KMS-11 (cell line): Measurements from ENCODE around the gene AACS.
"Not testable (repeated sequence)": the region's sequence is repeated elsewhere in the genome, so short reads cannot be mapped to it uniquely, and the experiment has no call there.

Experiments
- H2AFZ ChIP-seq: fragments of 200-600 bp; sonication (generic); 2 replicates; pipeline ENCODE4 v1.6.1; 2016; ENCODE audit warnings: antibody characterized with exemption, mixed run types, low read depth
- H3K27ac ChIP-seq: fragments of 200-600 bp; sonication (generic); 2 replicates; pipeline ENCODE4 v1.6.1; 2016; ENCODE audit warnings: mild to moderate bottlenecking, mixed run types
- H3K27me3 ChIP-seq: fragments of 200-600 bp; sonication (generic); 2 replicates; pipeline ENCODE4 v1.6.1; 2017; ENCODE audit warnings: mild to moderate bottlenecking, low read depth, mixed run types, moderate library complexity; ENCODE audit not compliant: insufficient read depth
- H3K36me3 ChIP-seq: fragments of 200-600 bp; sonication (generic); 2 replicates; pipeline ENCODE4 v1.6.1; 2017; ENCODE audit warnings: mild to moderate bottlenecking, mixed run types; ENCODE audit not compliant: insufficient read depth
- H3K4me1 ChIP-seq: fragments of 200-600 bp; sonication (generic); 2 replicates; pipeline ENCODE4 v1.6.1; 2016; ENCODE audit warnings: mild to moderate bottlenecking, low read depth, mixed run types; ENCODE audit not compliant: poor library complexity, severe bottlenecking
- H3K4me2 ChIP-seq: fragments of 200-600 bp; sonication (generic); 2 replicates; pipeline ENCODE4 v1.7.0; 2016; ENCODE audit warnings: mild to moderate bottlenecking, mixed run types
- H3K4me3 ChIP-seq: fragments of 200-600 bp; sonication (generic); IDR thresholded peaks from 2 replicates; pipeline ENCODE4 v1.6.1; 2017; ENCODE audit warnings: low read depth, low read length, mixed read lengths; ENCODE audit not compliant: insufficient read depth
- H3K79me2 ChIP-seq: fragments of 200-600 bp; sonication (generic); 2 replicates; pipeline ENCODE4 v1.6.1; 2016; ENCODE audit warnings: low read depth, mixed run types; ENCODE audit not compliant: insufficient read depth
- H3K9ac ChIP-seq: fragments of 200-600 bp; sonication (generic); 2 replicates; pipeline ENCODE4 v1.6.1; 2016; ENCODE audit warnings: mild to moderate bottlenecking, mixed run types
- H4K20me1 ChIP-seq: fragments of 200-600 bp; sonication (generic); 2 replicates; pipeline ENCODE4 v1.6.1; 2016; ENCODE audit warnings: mild to moderate bottlenecking, mixed run types; ENCODE audit not compliant: insufficient read depth
- TF ChIP-seq, protein P1 (sequence below): fragments of 200-600 bp; sonication (generic); conservative IDR thresholded peaks from 2 replicates; pipeline ENCODE4 v1.6.1; 2017; ENCODE audit warnings: low read depth, mild to moderate bottlenecking, antibody characterized with exemption, low read length, moderate library complexity, mixed read lengths

AACS gene

DNA sequence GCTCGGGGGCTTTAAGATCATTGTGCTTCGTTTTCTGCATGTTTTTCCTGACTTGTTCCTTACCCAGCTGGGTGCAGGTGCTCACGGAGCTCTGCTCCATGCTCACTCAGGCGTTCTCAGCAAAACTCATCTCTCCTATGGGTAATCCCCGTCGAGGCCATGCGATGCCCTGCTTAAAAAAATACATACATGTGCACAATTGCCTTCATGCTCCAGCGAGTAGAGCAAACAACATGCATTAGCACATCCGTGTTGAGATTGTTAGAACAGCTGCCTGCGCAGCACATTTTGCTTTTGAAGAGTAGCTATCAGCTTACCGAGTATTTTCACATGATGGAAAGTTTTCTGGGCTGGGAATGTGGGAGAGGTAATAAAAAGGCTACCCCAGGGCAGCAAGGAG lies 16.2 kb downstream of the AACS start:
- Histone ChIP-seq H3K4me1 (no peaks in the 10 kb centered on the region), H2AFZ (no peak overlapping the region), H3K36me3 (no peaks in the 10 kb centered on the region), H3K27me3 (no peaks in the 10 kb centered on the region), H4K20me1 (no peaks in the 10 kb centered on the region), H3K4me3 (no peak overlapping the region), H3K4me2 (no peak overlapping the region), H3K79me2 (no peaks in the 10 kb centered on the region), H3K9ac (no peak overlapping the region), H3K27ac (no peak overlapping the region)
- TF ChIP-seq, protein P1, sequence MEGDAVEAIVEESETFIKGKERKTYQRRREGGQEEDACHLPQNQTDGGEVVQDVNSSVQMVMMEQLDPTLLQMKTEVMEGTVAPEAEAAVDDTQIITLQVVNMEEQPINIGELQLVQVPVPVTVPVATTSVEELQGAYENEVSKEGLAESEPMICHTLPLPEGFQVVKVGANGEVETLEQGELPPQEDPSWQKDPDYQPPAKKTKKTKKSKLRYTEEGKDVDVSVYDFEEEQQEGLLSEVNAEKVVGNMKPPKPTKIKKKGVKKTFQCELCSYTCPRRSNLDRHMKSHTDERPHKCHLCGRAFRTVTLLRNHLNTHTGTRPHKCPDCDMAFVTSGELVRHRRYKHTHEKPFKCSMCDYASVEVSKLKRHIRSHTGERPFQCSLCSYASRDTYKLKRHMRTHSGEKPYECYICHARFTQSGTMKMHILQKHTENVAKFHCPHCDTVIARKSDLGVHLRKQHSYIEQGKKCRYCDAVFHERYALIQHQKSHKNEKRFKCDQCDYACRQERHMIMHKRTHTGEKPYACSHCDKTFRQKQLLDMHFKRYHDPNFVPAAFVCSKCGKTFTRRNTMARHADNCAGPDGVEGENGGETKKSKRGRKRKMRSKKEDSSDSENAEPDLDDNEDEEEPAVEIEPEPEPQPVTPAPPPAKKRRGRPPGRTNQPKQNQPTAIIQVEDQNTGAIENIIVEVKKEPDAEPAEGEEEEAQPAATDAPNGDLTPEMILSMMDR: no peak

DNA sequence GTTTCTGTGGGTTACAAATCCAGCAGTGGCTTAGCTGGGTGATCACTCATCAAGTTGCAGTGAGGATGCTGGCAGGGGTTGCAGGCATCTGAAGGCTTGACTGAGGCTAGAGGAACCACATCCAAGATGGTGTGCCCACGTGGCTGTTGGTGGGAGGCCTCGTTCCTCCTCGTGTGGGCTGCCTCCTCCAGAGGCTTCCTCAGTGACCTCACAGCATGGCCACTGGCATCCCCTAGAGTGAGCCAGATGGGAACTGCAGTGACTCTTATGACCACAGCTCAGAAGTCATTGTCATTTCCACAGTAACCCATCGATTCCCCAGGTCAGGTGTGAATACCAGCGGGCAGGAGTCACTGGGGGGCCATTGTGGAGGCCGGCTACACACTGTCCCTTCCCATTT lies 17.8 kb downstream of the AACS start:
- no peaks in the 10 kb centered on the region for H3K27me3 ChIP-seq
- H3K4me3 ChIP-seq: no peak overlapping the region
- H3K27ac ChIP-seq: no peak overlapping the region
- no peak overlapping the region for H3K4me2 ChIP-seq
- H3K4me1 ChIP-seq: no peaks in the 10 kb centered on the region
- no peaks in the 10 kb centered on the region for H3K36me3 ChIP-seq
- H3K9ac ChIP-seq: no peak overlapping the region
- TF ChIP-seq, protein P1: no peak
- no peaks in the 10 kb centered on the region for H4K20me1 ChIP-seq
- no peaks in the 10 kb centered on the region for H3K79me2 ChIP-seq
- no peak overlapping the region for H2AFZ ChIP-seq

DNA sequence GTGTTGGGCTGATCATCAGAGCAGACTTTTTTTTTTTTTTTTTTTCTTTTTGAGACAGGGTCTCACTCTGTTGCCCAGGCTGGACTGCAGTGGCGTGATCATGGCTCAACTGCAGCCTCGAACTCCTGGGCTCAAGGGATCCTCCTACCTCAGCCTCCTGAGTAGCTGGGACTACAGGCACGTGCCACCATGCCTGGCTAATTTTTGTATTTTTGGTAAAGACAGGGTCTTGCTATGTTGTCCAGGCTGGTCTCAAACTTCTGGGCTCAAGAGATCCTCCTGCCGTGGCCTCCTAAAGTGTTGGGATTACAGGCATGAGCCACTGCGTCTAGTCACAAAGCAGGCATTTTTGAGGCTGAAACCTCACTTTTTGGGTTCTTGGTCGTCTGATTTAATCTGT lies 23.0 kb downstream of the AACS start:
- H3K79me2 ChIP-seq, H3K27ac ChIP-seq, H2AFZ ChIP-seq, H3K36me3 ChIP-seq, H3K4me2 ChIP-seq, H3K27me3 ChIP-seq, H3K4me3 ChIP-seq, H3K4me1 ChIP-seq, H3K9ac ChIP-seq, H4K20me1 ChIP-seq: not testable (repeated sequence)

DNA sequence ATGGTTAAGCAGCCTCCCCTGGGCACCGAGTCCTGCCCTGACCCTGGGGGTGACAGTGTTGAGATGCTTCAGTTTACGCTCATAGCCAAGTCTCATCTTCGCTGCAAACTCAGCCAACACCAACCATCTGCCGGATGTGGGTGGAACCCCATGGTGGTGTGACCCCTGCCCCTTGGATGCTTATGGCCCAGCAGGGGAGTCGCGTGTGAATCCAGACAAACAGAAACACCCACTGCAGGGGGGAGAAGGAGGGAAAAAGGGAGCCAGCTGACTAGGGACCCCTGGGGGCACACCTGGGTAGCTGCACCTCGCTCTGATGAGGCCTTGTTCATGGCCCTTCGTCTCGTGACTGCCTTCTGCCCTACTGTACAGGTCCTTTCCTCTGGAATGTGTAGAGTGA lies 23.8 kb downstream of the AACS start:
- Histone ChIP-seq H3K4me3 (no peak overlapping the region), H3K36me3 (no peaks in the 10 kb centered on the region), H3K27me3 (no peaks in the 10 kb centered on the region), H3K27ac (no peak overlapping the region), H3K79me2 (no peaks in the 10 kb centered on the region), H3K9ac (no peak overlapping the region), H2AFZ (no peak overlapping the region), H3K4me2 (no peak overlapping the region), H4K20me1 (no peaks in the 10 kb centered on the region), H3K4me1 (no peaks in the 10 kb centered on the region)
- TF ChIP-seq, protein P1: no peak

DNA sequence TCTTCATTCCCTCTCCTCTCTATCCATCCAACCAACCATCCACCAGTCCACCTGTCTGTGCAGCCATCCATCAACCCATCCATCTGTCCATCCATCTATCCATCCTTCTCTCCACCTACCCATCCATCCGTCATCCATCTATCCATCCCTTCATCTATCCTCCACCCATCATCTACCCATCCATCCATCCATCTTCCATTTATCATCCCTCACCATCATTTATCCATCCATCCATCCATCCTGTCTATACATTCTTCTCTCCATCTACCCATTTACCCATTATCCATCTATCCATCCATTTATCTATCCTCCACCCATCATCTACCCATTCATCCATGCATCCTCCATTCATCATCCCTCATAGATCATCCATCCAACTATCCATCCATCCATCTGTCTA lies 24.4 kb downstream of the AACS start:
- Histone ChIP-seq H3K79me2 (no peaks in the 10 kb centered on the region), H3K9ac (no peak overlapping the region)

More for the DNA sequence above, 24.4 kb downstream of the AACS start:
- Histone ChIP-seq H3K4me3 (no peak overlapping the region), H3K4me1 (no peaks in the 10 kb centered on the region), H4K20me1 (no peaks in the 10 kb centered on the region), H2AFZ (no peak overlapping the region), H3K4me2 (no peak overlapping the region), H3K27ac (no peak overlapping the region), H3K27me3 (no peaks in the 10 kb centered on the region), H3K36me3 (no peaks in the 10 kb centered on the region)
- TF ChIP-seq, protein P1: no peak
